Prostate gland (tissue), 1 donor: ENCODE data around the gene HS3ST6.
A peak's percentile ranks its signal among the peaks of the same experiment; 100 is the strongest.

Experiments
- POLR2A ChIP-seq: fragments of 450-650 bp; IDR thresholded peaks from one replicate; pipeline ENCODE4 v1.6.1; 2016; ENCODE audit warnings: antibody characterized with exemption, mild to moderate bottlenecking
- POLR2AphosphoS5 ChIP-seq: sonication (generic); formaldehyde crosslinking; IDR thresholded peaks from one replicate; pipeline ENCODE4 v1.6.1; 2017; ENCODE audit warnings: antibody characterized with exemption

DNA sequence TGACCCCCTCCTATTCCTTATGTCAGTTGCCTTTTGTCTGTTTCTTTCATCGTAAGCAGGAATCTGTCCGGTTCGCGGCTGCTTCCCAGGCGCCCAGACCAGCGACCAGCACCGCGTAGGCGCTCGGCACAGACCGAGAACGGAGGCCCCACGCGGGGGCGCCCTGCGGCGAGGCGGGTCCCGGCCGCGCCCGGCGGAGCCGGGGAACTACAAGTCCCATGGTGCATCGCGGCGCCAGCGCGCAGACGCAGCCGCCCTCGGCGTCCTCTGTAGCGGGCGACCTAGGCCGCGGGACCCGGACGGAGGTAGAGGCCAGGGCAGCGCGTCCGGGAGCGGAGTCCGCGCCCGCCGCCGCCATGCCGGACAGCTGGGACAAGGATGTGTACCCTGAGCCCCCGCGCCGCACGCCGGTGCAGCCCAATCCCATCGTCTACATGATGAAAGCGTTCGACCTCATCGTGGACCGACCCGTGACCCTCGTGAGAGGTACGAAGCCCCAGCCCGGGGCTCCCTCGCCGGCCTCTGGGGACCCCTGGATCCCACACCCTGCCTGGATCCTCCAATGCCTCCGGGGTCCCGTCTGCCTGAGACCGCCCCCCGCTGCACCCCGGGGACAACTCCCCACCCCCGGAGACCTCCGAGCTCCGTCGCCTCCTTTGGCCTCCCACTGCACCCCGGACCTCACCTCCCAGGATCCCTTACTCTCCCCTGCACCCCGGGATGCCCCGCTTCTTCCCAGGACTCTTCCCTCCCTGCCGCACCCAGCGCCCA, 41.2 kb upstream of the HS3ST6 start, which contains the start of gene NDUFB10:
- TF ChIP-seq POLR2AphosphoS5 (peak; percentile 82), POLR2A (peak; percentile 93)
